ENCODE results near the gene LLGL1. TPM values are rescaled to one million over a fixed set of nuclear protein-coding genes. Genes with fewer than 3 reads are reported as not detected.
A peak's percentile ranks its signal among the peaks of the same experiment; 100 is the strongest.
"Not testable (repeated sequence)": the region's sequence is repeated elsewhere in the genome, so short reads cannot be mapped to it uniquely, and the experiment has no call there.

The LLGL1 gene
- total RNA-seq, 4 donors from 2014 or later: 9.7 to 21.0 (median 15.7) TPM

DNA sequence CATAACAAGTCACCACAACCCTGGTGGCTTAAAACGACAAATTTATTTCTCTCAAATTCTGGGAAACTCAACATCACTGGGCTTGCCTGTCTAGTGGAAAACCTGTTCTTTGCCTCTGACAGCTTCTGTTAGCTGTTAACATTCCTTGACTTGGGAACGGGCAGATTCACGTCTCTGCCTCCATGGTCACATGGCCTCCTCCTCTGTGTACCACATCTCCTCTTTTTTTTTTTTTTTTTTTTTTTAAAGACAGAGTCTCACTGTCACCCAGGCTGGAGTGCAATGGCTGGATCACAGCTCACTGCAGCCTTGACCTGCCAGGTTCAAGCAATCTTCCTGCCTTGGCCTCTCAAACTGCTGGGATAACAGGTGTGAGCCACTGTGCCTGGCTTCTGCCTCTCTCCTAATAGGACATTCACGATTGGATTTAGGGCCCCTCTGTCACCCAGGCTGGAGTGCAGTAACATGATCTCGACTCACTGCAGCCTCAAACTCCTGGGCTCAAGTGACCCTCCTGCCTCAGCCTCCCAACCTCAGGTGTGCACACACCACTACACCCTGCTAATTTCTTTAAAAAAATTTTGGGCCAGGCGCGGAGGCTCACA lies 11.7 kb upstream of the LLGL1 start:
- Histone ChIP-seq H3K27ac (no peak overlapping the region), H3K4me1 (no peaks in the 10 kb centered on the region), H3K27me3 (no peaks in the 10 kb centered on the region), H3K4me3 (no peak overlapping the region), H3K36me3 (peaks cover 0 to 22% of the 10 kb centered on the region in 2 donors), H3K9me3 (no peaks in the 10 kb centered on the region)
- in situ Hi-C loops (cut with MboI; ENCODE audit: low sequenced_read_pairs in 4 of 4): no loop called here
- DNase-seq (no peak), ATAC-seq (no peak)
- TF ChIP-seq POLR2A (IDR thresholded peaks at IDR 0.05): no peak
- intact Hi-C loops (cut with DNase I; ENCODE audit: low total_unique reads): no loop called here

DNA sequence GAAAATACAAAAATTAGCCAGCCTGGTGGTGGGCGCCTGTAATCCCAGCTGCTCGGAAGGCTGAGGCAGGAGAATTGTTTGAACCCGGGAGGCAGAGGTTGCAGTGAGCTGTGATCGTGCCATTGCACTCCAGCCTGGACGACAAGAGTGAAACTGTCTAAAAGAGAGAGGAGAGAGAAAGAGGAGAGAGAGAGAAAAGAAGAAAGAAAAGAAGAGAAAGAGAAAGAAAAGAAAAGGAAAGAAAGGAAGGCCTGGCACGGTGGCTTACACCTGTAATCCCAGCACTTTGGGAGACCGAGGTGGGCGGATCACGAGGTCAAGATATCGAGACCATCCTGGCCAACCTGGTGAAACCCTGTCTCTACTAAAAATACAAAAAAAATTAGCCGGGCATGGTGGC lies 8.5 kb upstream of the LLGL1 start:
- H3K4me1 ChIP-seq; DNase-seq; in situ Hi-C loops (cut with MboI; ENCODE audit: low sequenced_read_pairs in 4 of 4); H3K36me3 ChIP-seq; intact Hi-C loops (cut with DNase I; ENCODE audit: low total_unique reads); H3K27ac ChIP-seq; H3K27me3 ChIP-seq; ATAC-seq; H3K4me3 ChIP-seq; H3K9me3 ChIP-seq: not testable (repeated sequence)

DNA sequence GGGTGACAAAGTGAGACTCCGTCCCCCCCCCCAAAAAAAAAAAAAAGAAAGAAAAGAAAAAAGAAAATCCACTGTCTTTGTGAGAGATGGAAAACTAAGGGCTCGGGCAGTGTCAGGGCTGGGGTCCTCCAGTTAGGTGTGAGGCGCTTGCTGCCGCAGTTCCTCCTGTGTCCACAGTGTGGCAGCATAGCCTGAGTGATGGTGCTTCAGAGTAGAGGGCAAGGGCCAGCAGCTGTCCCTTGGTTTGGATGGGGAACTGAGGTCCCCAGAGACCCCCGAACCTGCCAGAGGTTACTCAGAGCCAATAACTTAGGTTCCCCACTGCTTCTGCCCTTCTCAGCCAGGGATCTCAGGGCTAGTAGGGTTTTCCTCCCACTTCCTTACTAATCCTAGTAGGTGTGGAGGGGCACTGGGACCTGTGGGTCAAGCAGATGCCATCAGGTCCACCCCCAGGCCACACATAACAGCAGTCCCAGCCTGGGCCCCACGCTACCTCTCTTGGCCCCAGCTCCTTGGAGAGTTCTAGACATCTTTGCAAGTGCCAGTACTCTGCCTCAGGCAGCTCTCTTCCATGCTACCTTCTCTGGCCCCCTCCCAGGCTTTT lies 7.9 kb upstream of the LLGL1 start:
- Histone ChIP-seq H3K36me3 (no peaks in the 10 kb centered on the region), H3K9me3 (no peaks in the 10 kb centered on the region), H3K27ac (no peak overlapping the region), H3K27me3 (no peaks in the 10 kb centered on the region), H3K4me3 (no peak overlapping the region), H3K4me1 (no peaks in the 10 kb centered on the region)
- TF ChIP-seq, protein P1, sequence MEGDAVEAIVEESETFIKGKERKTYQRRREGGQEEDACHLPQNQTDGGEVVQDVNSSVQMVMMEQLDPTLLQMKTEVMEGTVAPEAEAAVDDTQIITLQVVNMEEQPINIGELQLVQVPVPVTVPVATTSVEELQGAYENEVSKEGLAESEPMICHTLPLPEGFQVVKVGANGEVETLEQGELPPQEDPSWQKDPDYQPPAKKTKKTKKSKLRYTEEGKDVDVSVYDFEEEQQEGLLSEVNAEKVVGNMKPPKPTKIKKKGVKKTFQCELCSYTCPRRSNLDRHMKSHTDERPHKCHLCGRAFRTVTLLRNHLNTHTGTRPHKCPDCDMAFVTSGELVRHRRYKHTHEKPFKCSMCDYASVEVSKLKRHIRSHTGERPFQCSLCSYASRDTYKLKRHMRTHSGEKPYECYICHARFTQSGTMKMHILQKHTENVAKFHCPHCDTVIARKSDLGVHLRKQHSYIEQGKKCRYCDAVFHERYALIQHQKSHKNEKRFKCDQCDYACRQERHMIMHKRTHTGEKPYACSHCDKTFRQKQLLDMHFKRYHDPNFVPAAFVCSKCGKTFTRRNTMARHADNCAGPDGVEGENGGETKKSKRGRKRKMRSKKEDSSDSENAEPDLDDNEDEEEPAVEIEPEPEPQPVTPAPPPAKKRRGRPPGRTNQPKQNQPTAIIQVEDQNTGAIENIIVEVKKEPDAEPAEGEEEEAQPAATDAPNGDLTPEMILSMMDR (IDR thresholded peaks at IDR 0.05 in 4 of 5, conservative IDR thresholded peaks at IDR 0.05 in 1 of 5): peak; percentile 75 to 97 (median 85)
- no peak for TF ChIP-seq POLR2A (IDR thresholded peaks at IDR 0.05)
- in situ Hi-C loops (cut with MboI; ENCODE audit: low sequenced_read_pairs in 4 of 4): no loop called here
- DNase-seq: peak; percentile 38 to 74
- intact Hi-C loops (cut with DNase I; ENCODE audit: low total_unique reads): no loop called here
- ATAC-seq: peak; percentile 86 to 90

DNA sequence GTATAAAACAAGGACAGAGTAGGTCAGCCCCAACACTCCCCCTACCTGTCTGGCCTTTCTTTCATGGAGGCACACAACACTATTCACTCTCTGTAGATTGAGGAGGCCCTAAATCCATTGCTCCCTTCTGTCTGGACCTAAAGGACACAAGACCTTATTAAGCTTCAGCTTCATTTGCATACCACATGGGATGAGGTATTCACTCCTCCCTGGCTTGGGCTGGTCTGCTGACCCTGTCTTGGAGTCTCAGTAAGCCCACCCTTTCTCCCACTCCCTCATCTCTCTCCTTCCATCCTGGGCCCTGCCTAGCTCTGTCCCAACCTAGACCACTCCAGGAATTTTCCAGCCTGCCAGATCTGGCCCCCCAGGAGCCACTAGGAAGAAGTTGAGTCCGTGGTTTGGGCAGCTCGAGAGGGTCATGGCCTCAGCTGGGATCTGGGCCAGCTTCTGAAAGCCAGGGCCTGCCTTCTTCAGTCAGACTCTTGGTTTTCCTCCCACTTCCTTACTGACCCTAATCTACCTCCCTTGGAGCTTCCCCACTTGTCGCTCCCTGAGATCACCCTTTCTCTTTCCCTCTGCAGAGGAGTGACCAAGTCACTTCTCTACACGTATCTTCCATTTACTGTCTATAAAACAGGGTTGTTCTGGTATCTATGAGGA lies 6.5 kb upstream of the LLGL1 start:
- in situ Hi-C loops (cut with MboI; ENCODE audit: low sequenced_read_pairs in 4 of 4) (no loop called here), intact Hi-C loops (cut with DNase I; ENCODE audit: low total_unique reads) (no loop called here)
- no peak for TF ChIP-seq POLR2A (IDR thresholded peaks at IDR 0.05)
- TF ChIP-seq, protein P1 (IDR thresholded peaks at IDR 0.05 in 4 of 5, conservative IDR thresholded peaks at IDR 0.05 in 1 of 5): no peak
- ATAC-seq: no peak
- Histone ChIP-seq H3K36me3 (no peaks in the 10 kb centered on the region), H3K4me3 (no peak overlapping the region), H3K27me3 (no peaks in the 10 kb centered on the region), H3K27ac (no peak overlapping the region), H3K9me3 (no peaks in the 10 kb centered on the region), H3K4me1 (no peaks in the 10 kb centered on the region)
- no peak for DNase-seq

DNA sequence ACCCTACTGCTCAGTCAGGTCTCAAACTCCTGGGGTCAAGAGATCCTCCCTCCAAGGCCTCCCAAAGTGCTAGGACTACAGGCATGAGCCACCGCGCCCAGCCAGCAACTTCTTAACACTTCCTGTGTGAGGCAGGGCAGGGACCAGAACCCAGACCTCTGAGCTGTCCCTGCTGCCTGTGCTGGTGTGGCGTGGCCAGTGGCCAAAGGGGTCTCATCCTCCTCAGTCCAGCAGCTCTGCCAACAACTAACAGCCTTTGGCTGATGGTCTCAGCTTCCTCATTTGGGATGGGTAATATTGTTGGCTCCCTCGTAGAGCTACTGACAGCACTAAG lies 1.4 kb upstream of the LLGL1 start:
- Histone ChIP-seq H3K27me3 (no peaks in the 10 kb centered on the region), H3K9me3 (no peaks in the 10 kb centered on the region), H3K4me3 (no peak overlapping the region), H3K36me3 (no peaks in the 10 kb centered on the region), H3K4me1 (peaks cover 16 to 17% of the 10 kb centered on the region in 2 donors), H3K27ac (peak overlapping the region; percentile 65 to 72 (median 71))
- no peak for TF ChIP-seq POLR2A (IDR thresholded peaks at IDR 0.05)
- TF ChIP-seq, protein P1 (IDR thresholded peaks at IDR 0.05 in 4 of 5, conservative IDR thresholded peaks at IDR 0.05 in 1 of 5): no peak
- in situ Hi-C loops (cut with MboI; ENCODE audit: low sequenced_read_pairs in 4 of 4): loop anchor here in 2 of 4 donors (5.0 to 10.0 kb wide), 2 partner anchors 88 to 91 kb away; partner anchors contain the start of genes TOP3A (in 2 of the 2) and SMCR8 (in 1 of the 2)
- ATAC-seq: no peak
- no peak for DNase-seq
- intact Hi-C loops (cut with DNase I; ENCODE audit: low total_unique reads): loop anchor here (2.0 kb wide), 2 partner anchors 37 to 41 kb away; partner anchors contain the start of genes ALKBH5 and MIEF2
